ENCODE data around the gene RBBP7. TPM values are rescaled to one million over a fixed set of nuclear protein-coding genes. Genes with fewer than 3 reads are reported as not detected.

The RBBP7 gene
- total and polyA plus RNA-seq, 2 donors (not counting 3 experiments of a cell fraction or from before 2014, with no cell fraction given), result 81.5 to 130 TPM

DNA sequence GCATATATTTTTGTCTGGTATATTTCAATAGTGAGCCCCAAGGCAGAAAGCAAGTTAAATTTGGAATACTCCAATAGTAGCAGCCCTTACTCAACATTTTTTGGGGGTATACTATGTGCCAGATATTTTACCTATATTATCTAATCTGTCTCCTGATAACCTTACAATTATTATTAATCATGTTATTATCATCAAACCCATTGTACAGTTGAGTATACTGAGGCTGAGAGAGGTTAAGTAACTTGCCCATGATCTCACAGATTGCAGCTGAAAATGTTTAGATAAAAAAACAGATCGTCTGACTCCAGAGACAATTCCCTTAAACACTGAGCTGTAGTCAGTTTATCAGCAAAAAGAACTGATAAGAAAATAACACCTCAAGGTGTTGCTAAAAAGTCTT, 6.5 kb upstream of the RBBP7 start:
- Histone ChIP-seq H3K9me1 (replicated peaks; ENCODE audit: control insufficient read depth, extremely low read depth, insufficient read depth, low read length) (no peaks in the 10 kb centered on the region), H3K4me1 (ENCODE audit: control insufficient read depth, extremely low read depth, insufficient read depth, low read length) (no peaks in the 10 kb centered on the region), H3K4me2 (ENCODE audit: insufficient read depth, low read length) (no peak overlapping the region), H3K9me3 (replicated peaks; ENCODE audit: control insufficient read depth, insufficient read depth, low read length) (no peaks in the 10 kb centered on the region), H2AFZ (ENCODE audit: low read depth, low read length) (no peak overlapping the region), H3K27ac (ENCODE audit: insufficient read depth, low read depth, low read length) (no peak overlapping the region), H3K36me3 (ENCODE audit: control insufficient read depth in 2 of 2, extremely low read depth in 1 of 2, insufficient read depth in 2 of 2, low read length in 2 of 2) (no peaks in the 10 kb centered on the region), H3K4me3 (replicated peaks in 1 of 3; ENCODE audit: insufficient read depth in 1 of 3, low read depth in 1 of 3, low read length in 3 of 3) (no peak overlapping the region), H4K20me1 (replicated peaks; ENCODE audit: control insufficient read depth, extremely low read depth, insufficient read depth, low read length) (no peaks in the 10 kb centered on the region), H3K79me2 (ENCODE audit: control insufficient read depth, insufficient read depth, low read length) (no peaks in the 10 kb centered on the region), H3K27me3 (ENCODE audit: control insufficient read depth in 2 of 2, insufficient read depth in 2 of 2, low read length in 2 of 2) (no peaks in the 10 kb centered on the region), H3K9ac (replicated peaks; ENCODE audit: extremely low read depth, insufficient read depth, low read length) (no peak overlapping the region)
- FAIRE-seq (no peak), DNase-seq (ENCODE audit: low read depth, low spot score) (no peak)
- no TSS peak for BruUV-seq (replicated peaks)
- ChIA-PET CTCF (no interaction called here), POLR2A (no interaction called here)
- TF ChIP-seq, protein P1, sequence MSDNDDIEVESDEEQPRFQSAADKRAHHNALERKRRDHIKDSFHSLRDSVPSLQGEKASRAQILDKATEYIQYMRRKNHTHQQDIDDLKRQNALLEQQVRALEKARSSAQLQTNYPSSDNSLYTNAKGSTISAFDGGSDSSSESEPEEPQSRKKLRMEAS (IDR thresholded peaks at IDR 0.05; ENCODE audit: insufficient read depth, insufficient read length), result no peak
- no peak for TF ChIP-seq EZH2 (IDR thresholded peaks at IDR 0.05; ENCODE audit: borderline replicate concordance, low read depth, low read length, severe bottlenecking)
- no peak for TF ChIP-seq POLR2A (IDR thresholded peaks at IDR 0.05; ENCODE audit: low read depth, low read length)
- intact Hi-C loops (cut with micrococcal nuclease) (no loop called here), dilution Hi-C loops (cut with MboI; ENCODE audit: extremely low pct_ligation_motif_present, low sequenced_read_pairs) (no loop called here)

DNA sequence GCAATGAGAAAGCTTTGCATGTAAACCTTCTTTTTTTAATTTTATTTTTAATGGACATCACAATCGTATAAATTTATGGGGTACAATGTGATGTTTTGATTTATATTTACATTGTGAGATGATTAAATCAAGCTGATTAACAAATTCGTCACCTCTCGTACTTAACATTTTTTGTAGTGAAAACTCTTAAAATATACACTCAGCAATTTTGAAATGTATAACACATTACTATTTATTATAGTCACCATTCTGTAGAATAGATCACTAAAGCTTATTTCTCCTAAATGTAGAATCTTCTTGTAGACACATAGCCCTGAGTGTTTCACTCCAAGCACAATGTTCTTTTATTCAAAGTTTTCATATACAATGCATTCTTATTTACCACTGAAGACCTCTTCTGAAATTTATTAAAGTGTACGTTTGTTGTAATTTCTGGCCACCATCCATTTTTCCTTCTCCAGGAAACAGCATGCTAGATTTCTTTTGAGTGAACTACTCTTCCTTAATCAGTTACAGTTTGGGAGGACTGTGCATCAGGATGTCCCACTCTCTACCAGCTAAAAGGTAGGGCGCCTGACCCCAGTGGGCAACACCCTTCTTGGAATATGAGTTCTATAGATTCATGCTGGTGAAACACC, 4.4 kb upstream of the RBBP7 start:
- Histone ChIP-seq H3K79me2 (ENCODE audit: control insufficient read depth, insufficient read depth, low read length) (no peaks in the 10 kb centered on the region), H3K4me3 (replicated peaks in 1 of 3; ENCODE audit: insufficient read depth in 1 of 3, low read depth in 1 of 3, low read length in 3 of 3) (no peak overlapping the region), H2AFZ (ENCODE audit: low read depth, low read length) (no peak overlapping the region), H3K27me3 (ENCODE audit: control insufficient read depth in 2 of 2, insufficient read depth in 2 of 2, low read length in 2 of 2) (no peaks in the 10 kb centered on the region), H3K4me2 (ENCODE audit: insufficient read depth, low read length) (no peak overlapping the region), H3K36me3 (ENCODE audit: control insufficient read depth in 2 of 2, extremely low read depth in 1 of 2, insufficient read depth in 2 of 2, low read length in 2 of 2) (no peaks in the 10 kb centered on the region), H4K20me1 (replicated peaks; ENCODE audit: control insufficient read depth, extremely low read depth, insufficient read depth, low read length) (no peaks in the 10 kb centered on the region), H3K4me1 (ENCODE audit: control insufficient read depth, extremely low read depth, insufficient read depth, low read length) (peaks cover 4% of the 10 kb centered on the region), H3K9me3 (replicated peaks; ENCODE audit: control insufficient read depth, insufficient read depth, low read length) (no peaks in the 10 kb centered on the region), H3K27ac (ENCODE audit: insufficient read depth, low read depth, low read length) (no peak overlapping the region), H3K9me1 (replicated peaks; ENCODE audit: control insufficient read depth, extremely low read depth, insufficient read depth, low read length) (no peaks in the 10 kb centered on the region), H3K9ac (replicated peaks; ENCODE audit: extremely low read depth, insufficient read depth, low read length) (no peak overlapping the region)
- DNase-seq (ENCODE audit: low read depth, low spot score) (no peak), FAIRE-seq (no peak)
- POLR2A ChIA-PET, result no interaction called here
- BruUV-seq (replicated peaks), result no TSS peak
- intact Hi-C loops (cut with micrococcal nuclease) (loop anchor here (5.0 kb wide), 1 partner anchor 87 kb away; the partner anchor contains the start of gene TXLNG), dilution Hi-C loops (cut with MboI; ENCODE audit: extremely low pct_ligation_motif_present, low sequenced_read_pairs) (no loop called here)
- no peak for TF ChIP-seq GATA2 (IDR thresholded peaks at IDR 0.05; ENCODE audit: insufficient read depth, insufficient read length, low read depth, low read length)
- no peak for TF ChIP-seq JUN (IDR thresholded peaks at IDR 0.05; ENCODE audit: borderline replicate concordance, insufficient read depth, insufficient read length, low read depth)
- no peak for TF ChIP-seq POLR2AphosphoS5 (IDR thresholded peaks at IDR 0.05; ENCODE audit: insufficient read depth, low read depth, low read length)
- TF ChIP-seq FOS (IDR thresholded peaks at IDR 0.05; ENCODE audit: borderline replicate concordance, insufficient read depth, low read length), result no peak
- CTCF ChIA-PET, result interaction anchor here (1.2 to 2.5 kb wide), 2 partner anchors 8 to 173 kb away, joined by 3 to 11 read pairs; no protein-coding TSS in a partner anchor

Data from endothelial cell of umbilical vein (primary cell).